Activated CD4-positive, alpha-beta T cell treated with anti-CD3 and anti-CD28 coated beads, Interleukin-2, amount 50 U/mL, for 1 hour (primary cell): ENCODE measurements around the gene SCO2.

ENCODE experiments used
- DNase-seq: peaks from one replicate; pipeline ENCODE4 v3.0.0-alpha.2; 2020

SCO2 gene

GRCh38 chr22:50517495-50518260 lies 7.7 kb downstream of the SCO2 start:
- DNase-seq, result no peak

- DNase-seq, result no peak
Measured at GRCh38 chr22:50516891-50517290, 8.5 kb downstream of the SCO2 start.

GRCh38 chr22:50516068-50516467 lies 9.3 kb downstream of the SCO2 start:
- no peak for DNase-seq

- DNase-seq, result no peak
Measured at GRCh38 chr22:50513175-50513574, 12.2 kb downstream of the SCO2 start.

GRCh38 chr22:50508897-50509296 lies 16.5 kb downstream of the SCO2 start:
- no peak for DNase-seq

- peak; percentile 98 for DNase-seq
Measured at GRCh38 chr22:50507991-50508884, 17.2 kb downstream of the SCO2 start, which contains the start of gene NCAPH2. Gene NCAPH2 (plus strand): TSS chr22:50508224. CDS start chr22:50508338, 114 bp downstream.

- DNase-seq, result peak; percentile 94
Measured at GRCh38 chr22:50507421-50507990, 17.9 kb downstream of the SCO2 start, which contains the start of gene LMF2. Gene LMF2 (minus strand): TSS chr22:50507702. CDS start chr22:50507675, 27 bp downstream.

GRCh38 chr22:50506611-50507420 lies 18.6 kb downstream of the SCO2 start:
- no peak for DNase-seq

GRCh38 chr22:50505776-50506610 lies 19.4 kb downstream of the SCO2 start:
- no peak for DNase-seq

GRCh38 chr22:50505276-50505775 lies 20.1 kb downstream of the SCO2 start:
- no peak for DNase-seq

- no peak for DNase-seq
Measured at GRCh38 chr22:50504369-50505211, 20.8 kb downstream of the SCO2 start.

- DNase-seq, result no peak
Measured at GRCh38 chr22:50503475-50504145, 21.8 kb downstream of the SCO2 start.

GRCh38 chr22:50502628-50503474 lies 22.5 kb downstream of the SCO2 start:
- no peak for DNase-seq

GRCh38 chr22:50502096-50502495 lies 23.3 kb downstream of the SCO2 start:
- no peak for DNase-seq

- DNase-seq, result no peak
Measured at GRCh38 chr22:50500452-50500851, 24.9 kb downstream of the SCO2 start.

- peak; percentile 65 for DNase-seq
Measured at GRCh38 chr22:50498322-50498890, 27.0 kb downstream of the SCO2 start.

- no peak for DNase-seq
Measured at GRCh38 chr22:50497093-50497492, 28.3 kb downstream of the SCO2 start.

- no peak for DNase-seq
Measured at GRCh38 chr22:50490531-50491308, 34.7 kb downstream of the SCO2 start.
